SIG-M5 treated with dmso at 0.1 percent for 504 hours (cell line): ENCODE results near the gene SCAI.
"Not testable (repeated sequence)": the region's sequence is repeated elsewhere in the genome, so short reads cannot be mapped to it uniquely, and the experiment has no call there.

Source experiments
- DNase-seq: peaks from one replicate; lab custom pipeline; 2025; ENCODE audit not compliant: unreplicated experiment; lab: John Stamatoyannopoulos, UW

SCAI gene

GRCh38 chr9:125150349-125151245, 7.3 kb upstream of the SCAI start:
- DNase-seq, result no peak

- DNase-seq, result no peak
These were observed 4.1 kb upstream of the SCAI start for GRCh38 chr9:125147401-125147951.

DNA sequence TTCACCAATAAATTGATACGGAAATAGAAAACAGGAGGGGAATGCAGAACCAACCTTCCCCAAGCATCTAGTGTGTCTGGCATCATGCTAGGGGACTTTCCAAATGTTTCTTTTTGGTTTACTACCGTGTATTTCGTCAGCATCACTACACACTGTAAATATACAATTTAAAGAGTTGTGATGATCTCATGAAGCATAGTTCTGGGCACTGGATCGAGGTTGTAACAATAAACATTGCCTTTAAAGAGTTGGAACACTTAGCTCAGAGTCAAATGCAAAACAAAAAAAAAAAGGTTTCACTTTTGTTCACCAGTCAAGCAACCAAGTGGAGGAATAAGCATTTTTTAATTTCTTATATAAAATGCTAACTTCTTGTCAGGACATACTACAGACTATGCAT, 2.9 kb upstream of the SCAI start:
- no peak for DNase-seq

DNA sequence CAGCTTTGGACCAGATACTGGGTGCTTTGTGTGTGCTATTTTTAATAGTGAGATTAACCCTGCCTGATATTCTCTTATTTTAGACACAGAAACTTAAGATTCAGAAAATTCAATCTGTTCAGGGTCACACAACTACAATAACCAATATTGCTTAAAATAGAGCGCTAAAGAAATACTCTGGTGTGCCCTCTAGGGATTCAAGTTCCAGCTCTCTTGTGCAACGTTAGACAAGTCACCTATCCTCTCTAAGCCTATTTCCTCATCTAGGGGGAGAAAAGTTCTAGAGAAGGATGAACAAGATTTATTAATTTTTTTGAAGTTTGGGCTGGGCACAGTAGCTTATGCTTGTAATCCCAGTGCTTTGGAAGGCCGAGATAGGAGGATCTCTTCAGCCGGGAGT, 2.1 kb upstream of the SCAI start:
- peak; percentile 21 for DNase-seq

DNA sequence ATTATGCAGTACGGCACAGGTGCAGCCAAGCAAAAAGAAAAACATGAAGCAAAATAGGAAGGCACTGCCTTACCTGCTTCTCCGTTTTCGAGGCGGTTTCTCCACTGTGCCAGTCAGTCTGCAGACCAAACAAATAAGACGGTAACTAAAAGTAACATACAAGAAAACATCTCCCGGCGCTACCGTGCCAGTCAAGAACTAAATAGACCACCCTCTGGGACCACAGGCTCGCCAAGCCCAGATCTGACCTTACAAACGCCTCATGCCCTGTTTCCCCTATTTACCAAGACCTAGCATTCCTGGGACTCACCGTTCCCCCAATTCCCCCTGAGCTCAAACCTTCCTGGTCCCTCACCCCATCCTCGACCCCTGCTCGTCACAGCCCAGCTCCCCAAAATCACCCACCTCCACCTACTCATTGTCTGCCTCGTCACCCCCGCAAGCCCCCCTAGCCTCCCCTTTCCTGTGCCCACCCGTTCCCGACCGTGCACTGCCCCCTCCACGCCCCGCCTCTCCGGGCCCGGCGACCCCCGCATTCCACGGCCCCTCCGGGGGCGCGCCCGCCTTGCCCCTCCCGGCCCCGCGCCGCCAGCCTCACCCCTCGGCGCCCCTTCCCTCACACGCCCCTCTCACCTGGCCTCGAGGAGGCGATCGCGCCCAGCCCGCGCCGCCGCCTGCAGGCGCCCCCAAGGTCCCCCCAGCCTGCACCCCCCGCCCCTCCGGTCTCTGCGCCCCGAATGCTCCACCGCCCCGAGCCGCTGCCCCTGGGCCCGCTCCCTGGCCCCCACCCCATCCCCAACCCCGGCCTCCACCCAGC, 560 bp downstream of the SCAI start:
- DNase-seq, result no peak

- DNase-seq, result no peak
These were observed 1.6 kb downstream of the SCAI start for GRCh38 chr9:125141751-125142150.

DNA sequence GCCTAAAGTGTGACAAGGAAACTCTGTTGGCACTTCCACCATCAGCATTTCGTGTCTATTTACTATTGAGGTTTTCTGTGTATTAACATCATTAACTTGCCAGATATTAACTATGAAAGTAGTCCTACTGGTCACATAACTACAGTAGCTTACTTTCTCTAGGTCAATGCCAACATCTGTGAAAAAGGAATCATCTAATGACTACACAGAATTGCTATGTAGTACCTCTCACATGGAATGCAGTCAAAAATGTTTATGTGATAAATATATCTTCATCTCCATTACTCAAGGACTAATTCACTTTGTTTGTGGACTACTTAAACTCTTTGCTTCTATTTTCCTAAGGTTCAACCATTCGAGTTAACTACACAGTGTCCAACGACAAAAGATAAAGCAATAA, 2.1 kb downstream of the SCAI start:
- no peak for DNase-seq

DNA sequence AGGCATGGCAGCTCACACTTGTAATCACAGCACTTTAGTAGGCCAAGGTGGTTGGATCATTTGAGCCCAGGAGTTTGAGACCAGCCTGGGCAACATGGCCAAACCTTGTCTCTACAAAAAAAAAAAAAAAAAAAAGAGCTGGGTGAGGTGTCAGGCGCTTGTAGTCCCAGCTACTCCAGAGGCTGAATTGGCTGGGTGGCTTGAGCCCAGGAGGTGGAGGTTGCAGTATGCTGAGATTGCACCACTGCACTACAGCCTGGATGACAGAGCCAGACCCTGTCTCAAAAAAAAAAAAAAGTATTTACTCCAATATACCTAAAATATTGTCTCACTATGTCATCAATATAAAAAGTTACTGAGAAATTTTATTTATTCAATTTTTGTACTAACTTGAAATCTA, 2.8 kb downstream of the SCAI start:
- DNase-seq, result no peak

DNA sequence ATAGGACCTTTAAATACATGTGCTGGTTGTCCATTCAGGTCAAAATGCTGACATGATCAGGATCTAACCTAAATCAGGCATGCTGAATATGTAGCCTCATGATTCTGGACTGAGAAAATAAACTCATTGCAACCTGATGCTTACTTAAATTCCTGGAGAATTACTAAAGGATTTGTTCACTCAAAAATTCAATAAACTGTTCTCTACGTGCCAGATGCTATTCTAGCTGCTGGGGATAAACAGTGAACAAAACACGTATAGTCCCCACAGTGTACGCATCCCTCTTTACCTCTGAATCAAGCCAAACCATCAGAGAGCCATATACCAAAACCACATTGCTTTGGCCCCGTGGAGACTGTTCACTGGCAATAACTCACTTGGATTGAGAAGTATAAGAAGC, 6.1 kb downstream of the SCAI start:
- DNase-seq, result no peak

GRCh38 chr9:125134976-125135375, 8.4 kb downstream of the SCAI start:
- no peak for DNase-seq

DNA sequence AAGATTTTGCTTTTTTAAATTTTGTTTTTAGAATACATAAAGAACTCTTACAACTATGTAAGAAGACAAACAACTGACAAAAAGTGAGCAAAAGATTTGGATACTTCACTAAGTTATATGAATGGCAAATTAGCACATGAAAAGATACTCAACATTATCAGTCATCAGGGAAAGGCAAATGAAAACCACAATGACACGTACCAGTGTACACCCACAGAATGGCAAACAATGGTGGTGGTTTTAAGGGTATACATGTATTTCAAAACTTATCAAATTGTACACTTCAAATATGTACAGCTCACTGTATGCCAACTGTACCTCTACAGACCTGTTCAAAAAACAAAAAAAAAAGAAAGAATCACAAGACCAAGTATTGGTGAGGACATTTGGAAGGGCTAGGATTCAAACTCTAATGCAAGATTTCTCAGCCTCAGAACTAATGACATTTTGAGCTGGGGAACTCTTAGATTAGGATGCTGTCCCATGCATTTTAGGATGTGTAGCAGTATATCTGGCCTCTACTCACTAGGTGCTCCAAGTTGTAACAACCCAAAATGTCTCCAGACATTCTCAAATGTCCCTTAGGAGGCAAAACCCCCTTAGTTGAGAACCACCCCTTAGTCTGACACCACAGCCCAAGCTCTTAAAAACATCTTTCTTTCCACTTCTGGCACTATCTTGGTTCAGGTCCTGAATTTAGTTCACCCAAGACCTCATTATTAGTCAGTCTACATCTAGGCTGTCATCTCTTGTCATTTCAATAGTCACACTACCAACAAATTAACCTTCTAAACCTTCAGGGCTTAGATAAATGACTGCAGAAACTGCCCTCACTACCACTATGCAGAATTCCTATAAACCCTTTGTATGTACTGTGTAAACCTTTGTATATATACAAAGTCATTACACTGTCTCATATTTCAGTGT, 9.7 kb downstream of the SCAI start:
- DNase-seq, result no peak

GRCh38 chr9:125131778-125132177, 11.6 kb downstream of the SCAI start:
- DNase-seq, result no peak

DNA sequence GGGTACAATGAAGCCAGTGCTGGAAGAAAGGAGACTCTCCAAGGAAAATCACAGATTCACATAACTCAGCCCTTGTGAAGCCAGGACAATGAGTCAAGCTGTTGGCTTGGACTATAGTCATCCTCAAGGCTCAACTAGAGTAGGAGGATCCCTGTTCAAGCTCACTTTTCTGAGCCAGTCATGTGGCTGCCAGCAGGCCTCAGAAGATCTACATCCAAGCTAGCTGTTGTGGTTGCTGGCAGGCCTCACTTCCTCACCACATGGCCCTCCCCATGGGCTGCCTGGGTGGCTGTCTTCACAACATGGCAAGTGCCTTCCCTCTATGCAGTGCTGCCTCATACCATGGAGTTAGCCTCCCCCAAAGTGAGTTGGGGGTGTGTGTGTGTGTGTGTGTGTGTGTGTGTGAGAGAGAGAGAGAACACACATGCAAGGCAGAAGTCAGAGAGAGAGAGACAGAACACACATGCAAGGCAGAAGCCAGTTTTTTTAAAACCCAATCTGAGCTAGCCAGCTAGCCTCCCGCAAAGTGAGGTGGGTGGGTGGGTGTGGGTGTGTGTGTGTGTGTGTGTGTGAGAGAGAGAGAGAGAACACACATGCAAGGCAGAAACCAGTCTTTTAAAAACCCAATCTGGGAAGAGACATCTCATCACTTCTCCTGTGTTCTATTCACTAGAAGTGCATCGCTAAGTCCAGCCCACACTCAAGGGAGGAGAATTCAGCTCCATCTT, 17.1 kb downstream of the SCAI start:
- peak; percentile 82 for DNase-seq

- no peak for DNase-seq
These were observed 17.8 kb downstream of the SCAI start for GRCh38 chr9:125125523-125125922.

DNA sequence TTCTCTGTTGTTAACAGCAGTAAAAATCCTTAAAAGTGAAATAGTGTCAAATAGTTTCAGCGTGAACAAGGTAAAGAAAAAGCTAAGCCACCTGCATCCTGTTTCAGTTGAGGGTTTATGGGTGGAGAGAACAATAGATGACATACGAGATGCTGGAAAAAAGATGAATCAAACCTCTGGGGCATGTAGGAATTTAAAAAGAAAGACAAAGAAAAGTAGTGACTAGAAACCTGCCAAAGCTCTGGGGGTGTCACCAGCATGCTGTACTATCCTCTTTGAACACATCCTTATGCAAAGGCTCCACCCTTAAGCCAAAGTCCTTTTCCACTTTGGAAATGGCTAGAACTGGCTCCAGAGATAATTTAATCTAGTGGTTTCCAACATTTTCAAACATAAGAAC, 22.2 kb downstream of the SCAI start:
- DNase-seq, result no peak

DNA sequence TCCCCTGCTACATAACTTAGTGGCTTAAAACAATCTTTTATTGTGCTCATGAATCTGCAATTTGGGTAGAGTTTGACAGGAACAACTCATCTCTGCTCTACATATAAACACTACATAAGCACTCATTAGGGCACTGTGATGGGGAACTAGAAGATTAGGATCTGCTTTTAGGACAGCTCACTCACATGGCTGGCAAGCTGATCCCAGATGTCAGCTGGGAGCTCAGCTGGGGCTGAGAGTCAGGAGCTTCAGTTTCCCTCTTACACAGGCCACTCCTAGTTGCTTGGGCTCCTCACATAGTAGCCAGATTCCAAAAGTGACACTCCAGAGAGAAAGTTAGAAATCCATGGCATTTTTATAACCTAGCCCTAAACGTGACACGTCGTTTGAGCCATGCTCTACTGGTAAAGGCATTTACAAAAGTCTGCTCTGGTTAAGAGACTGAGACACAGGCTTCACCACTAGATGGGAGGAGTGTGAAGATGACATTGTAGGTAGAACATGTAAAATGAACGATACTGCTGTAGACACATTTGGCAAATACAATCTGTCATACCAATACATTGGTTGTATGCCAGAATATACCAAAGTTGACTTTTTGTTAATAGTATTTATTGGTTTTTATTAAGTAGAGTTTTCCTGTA, 23.6 kb downstream of the SCAI start:
- DNase-seq, result no peak

- not testable (repeated sequence) for DNase-seq
These were observed 24.6 kb downstream of the SCAI start for GRCh38 chr9:125118696-125119095.

GRCh38 chr9:125114503-125114902, 28.8 kb downstream of the SCAI start:
- DNase-seq, result not testable (repeated sequence)

DNA sequence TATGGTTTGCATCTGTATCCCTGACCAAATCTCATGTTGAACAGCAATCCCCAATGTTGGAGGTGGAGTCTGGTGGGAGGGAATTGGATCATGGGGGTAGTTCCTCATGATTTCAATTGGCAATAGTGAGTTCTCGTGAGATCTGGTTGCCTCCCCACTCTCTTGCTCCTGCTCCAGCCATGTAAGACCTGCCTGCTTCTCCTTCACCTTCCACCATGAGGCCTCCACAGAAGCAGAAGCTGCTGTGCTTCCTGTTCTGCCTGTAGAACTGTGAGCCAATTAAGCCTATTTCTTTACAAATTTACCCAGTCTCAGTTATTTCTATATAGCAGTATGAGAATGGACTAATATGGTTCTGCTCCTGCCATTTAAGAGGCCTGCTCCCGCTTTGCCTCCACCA, 32.9 kb downstream of the SCAI start:
- DNase-seq, result no peak

- DNase-seq, result not testable (repeated sequence)
These were observed 34.8 kb downstream of the SCAI start for GRCh38 chr9:125108541-125108940.
